GM12878 (cell line): Measurements from ENCODE around the gene RASAL2. TPM values are rescaled to one million over a fixed set of nuclear protein-coding genes. Genes with fewer than 3 reads are reported as not detected.

Experiments used
- ATAC-seq: fragments of 200-7000 bp; cut with Tn5 transposase; 3 replicates; pipeline ENCODE4 v1.9.1; 2020; ENCODE audit warnings: mild to moderate bottlenecking, moderate library complexity
- BruUV-seq: library from RNA; stranded (reverse); fragments of 400-500 nt; replicated peaks from 2 replicates; lab custom pipeline; 2021; lab: Mats Ljungman, UMichigan
- CTCF ChIA-PET: fragments of 300-600 bp; sonication (Branson Sonifier 250); formaldehyde crosslinking; extraction: SDS; loops from one replicate; lab custom pipeline; 2021; ENCODE audit warnings: inconsistent platforms; lab: Yijun Ruan, JAX
- POLR2A ChIA-PET: fragments of 350-600 bp; formaldehyde crosslinking; extraction: SDS; loops from one replicate; lab custom pipeline; 2021; ENCODE audit warnings: inconsistent platforms; lab: Charles Lee
- RAD21 ChIA-PET: fragments of 300-600 bp; sonication (Branson Sonifier 250); formaldehyde crosslinking; loops from one replicate; lab custom pipeline; 2023; ENCODE audit warnings: antibody characterized with exemption; ENCODE audit not compliant: unreplicated experiment; lab: Charles Lee
- SMC1A ChIA-PET: fragments of 300-600 bp; sonication (Branson Sonifier 250); formaldehyde crosslinking; loops from one replicate; lab custom pipeline; 2023; ENCODE audit not compliant: unreplicated experiment, uncharacterized antibody; lab: Charles Lee
- DNase-seq: peaks from one replicate; pipeline ENCODE4 v3.0.0-alpha.2; 2011; ENCODE audit warnings: low read depth, low spot score
- FAIRE-seq: peaks from 3 replicates; lab custom pipeline; 2011; peaks lifted over from hg19 to GRCh38; lab: Jason Lieb, UNC
- H2AFZ ChIP-seq: 2 replicates; pipeline ENCODE4 v1.6.0; 2011; ENCODE audit warnings: low read depth, low read length, control low read depth; ENCODE audit not compliant: control insufficient read depth
- H3K27ac ChIP-seq: 2 replicates; pipeline ENCODE4 v1.5.1; 2011; ENCODE audit warnings: control low read depth; ENCODE audit not compliant: control insufficient read depth, insufficient read depth
- H3K27me3 ChIP-seq, 2 experiments: replicated peaks in 1 of 2; 2 replicates each; pipeline versions ENCODE4 v1.6.0 to v1.6.1; 2011; ENCODE audit warnings: low read length in 1 of 2; ENCODE audit not compliant: control insufficient read depth in 2 of 2, insufficient read depth in 2 of 2
- H3K36me3 ChIP-seq, 2 experiments: 2 replicates each; pipeline ENCODE4 v1.5.1; 2011; ENCODE audit warnings: low read length in 1 of 2; ENCODE audit not compliant: control insufficient read depth in 2 of 2, insufficient read depth in 2 of 2
- H3K4me1 ChIP-seq: 2 replicates; pipeline ENCODE4 v1.6.1; 2011; ENCODE audit warnings: mild to moderate bottlenecking, low read length, moderate library complexity, mixed read lengths; ENCODE audit not compliant: control insufficient read depth, insufficient read depth
- H3K4me2 ChIP-seq: 2 replicates; pipeline ENCODE4 v1.6.0; 2011; ENCODE audit warnings: control low read depth; ENCODE audit not compliant: control insufficient read depth, insufficient read depth
- H3K4me3 ChIP-seq: fragments of 200-600 bp; sonication (generic); 2 replicates; pipeline ENCODE4 v1.5.1; 2016
- H3K79me2 ChIP-seq: 2 replicates; pipeline ENCODE4 v1.6.0; 2011; ENCODE audit warnings: low read length; ENCODE audit not compliant: control insufficient read depth, insufficient read depth
- H3K9ac ChIP-seq: 2 replicates; pipeline ENCODE4 v1.8.0; 2011; ENCODE audit warnings: low read length, control low read depth, mixed read lengths; ENCODE audit not compliant: control insufficient read depth, insufficient read depth
- H3K9me3 ChIP-seq: replicated peaks from 3 replicates; pipeline ENCODE4 v1.5.1; 2011; ENCODE audit warnings: mild to moderate bottlenecking, low read length; ENCODE audit not compliant: control insufficient read depth, insufficient read depth
- H4K20me1 ChIP-seq: 2 replicates; pipeline ENCODE4 v1.6.0; 2011; ENCODE audit not compliant: control insufficient read depth, insufficient read depth
- EZH2 ChIP-seq: IDR thresholded peaks from 2 replicates; pipeline ENCODE4 v1.6.1; 2012; ENCODE audit warnings: low read depth, mild to moderate bottlenecking, control low read depth, inconsistent platforms, low read length, borderline replicate concordance; ENCODE audit not compliant: control insufficient read depth
- MLLT1 ChIP-seq: fragments of 450-650 bp; IDR thresholded peaks from 2 replicates; pipeline ENCODE4 v1.6.1; 2016; ENCODE audit warnings: mild to moderate bottlenecking
- POLR2A ChIP-seq: IDR thresholded peaks from 2 replicates; pipeline ENCODE4 v1.6.1; 2011; ENCODE audit warnings: low read depth, mild to moderate bottlenecking, low read length
- RUNX3 ChIP-seq: IDR thresholded peaks from 2 replicates; pipeline ENCODE4 v1.6.1; 2012; ENCODE audit warnings: low read length, inconsistent platforms
- WGBS: methylation state at CpG from one replicate; pipeline ENCODE4 v1.1.6; 2016; ENCODE audit warnings: low lambda C conversion rate; ENCODE audit not compliant: insufficient replicate concordance, insufficient coverage; ENCODE audit errors: missing lambda C conversion rate; 5-methylcytosine and 5-hydroxymethylcytosine counted together
- in situ Hi-C: fragments of 300-500 bp; cut with MboI; formaldehyde crosslinking; loops from 9 replicates; pipeline ENCODE4 v1.14.3; 2018; ENCODE audit warnings: mixed read lengths
- intact Hi-C: fragments of 100-400 bp; cut with micrococcal nuclease; formaldehyde crosslinking; loops from one replicate; pipeline ENCODE4 v1.14.2; 2022; ENCODE audit not compliant: unreplicated experiment
- polyA plus RNA-seq, 11 experiments: library from polyadenylated mRNA; depleted of rRNA in 4 of 11; unstranded in 6 of 11; stranded (reverse) in 5 of 11; fragments of >200 nt; fragmentation: Nextera tagmentation in 4 of 11; fragmentation: Illumina TruSeq in 1 of 11; extraction: Ambion mirVana in 4 of 11; extraction: Trizol in 1 of 11; gene quantifications; 1 replicate in 1 of 11; 2 replicates in 10 of 11; pipeline versions ENCODE4 v1.2.1 to v1.2.3, GENCODE V29; 2011 to 2016; ENCODE audit warnings: inconsistent platforms in 2 of 11, missing spikeins in 2 of 11, low read depth in 1 of 11
- total RNA-seq, 4 experiments: library from RNA; depleted of rRNA in 3 of 4; stranded (reverse); fragments of >200 nt in 3 of 4; fragmentation: Illumina TruSeq in 1 of 4; extraction: Trizol in 1 of 4; gene quantifications; 2 replicates each; pipeline versions ENCODE4 v1.2.1 to v1.2.3, GENCODE V29; 2013 to 2021
- TF ChIP-seq, protein P1 (sequence below): IDR thresholded peaks from 2 replicates; pipeline ENCODE4 v1.6.1; 2011; ENCODE audit warnings: borderline replicate concordance, low read depth, mild to moderate bottlenecking, moderate library complexity, mixed read lengths, low read length; ENCODE audit not compliant: insufficient read depth; ENCODE audit errors: extremely low read length

RASAL2 gene
- total and polyA plus RNA-seq, 10 of the 15 experiments (the other 5 are each of a cell fraction or from before 2014, with no cell fraction given) = 0.02 to 6.9 (median 0.17) TPM; not detected in 1

DNA sequence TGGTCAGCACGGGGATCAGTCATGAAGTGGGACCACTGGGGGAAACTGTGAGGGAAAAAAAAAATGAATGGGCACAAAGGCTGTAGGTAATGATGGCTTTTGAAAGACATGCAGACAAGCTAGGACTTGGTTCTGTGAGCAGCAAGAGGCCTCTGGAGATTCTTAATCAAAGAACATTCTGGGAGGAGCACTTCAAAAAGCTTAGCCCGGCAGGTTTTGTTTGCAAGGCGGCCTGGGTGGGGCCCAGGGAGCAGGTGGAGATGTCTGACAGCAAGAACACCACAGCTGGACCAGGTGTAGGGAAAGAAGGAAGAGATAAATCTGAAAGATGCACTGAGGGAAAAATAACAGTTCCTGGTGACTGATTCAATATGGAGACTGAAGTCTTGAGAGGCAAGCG, 425.0 kb downstream of the RASAL2 start (continued):
- no peak for TF ChIP-seq EZH2

- intact Hi-C loops (no loop called here), in situ Hi-C loops (no loop called here)
- DNase-seq = no peak
- no peaks in the 10 kb centered on the region for H3K79me2 ChIP-seq
- no peak for TF ChIP-seq POLR2A
- no peak for TF ChIP-seq RUNX3
- TF ChIP-seq, protein P1, sequence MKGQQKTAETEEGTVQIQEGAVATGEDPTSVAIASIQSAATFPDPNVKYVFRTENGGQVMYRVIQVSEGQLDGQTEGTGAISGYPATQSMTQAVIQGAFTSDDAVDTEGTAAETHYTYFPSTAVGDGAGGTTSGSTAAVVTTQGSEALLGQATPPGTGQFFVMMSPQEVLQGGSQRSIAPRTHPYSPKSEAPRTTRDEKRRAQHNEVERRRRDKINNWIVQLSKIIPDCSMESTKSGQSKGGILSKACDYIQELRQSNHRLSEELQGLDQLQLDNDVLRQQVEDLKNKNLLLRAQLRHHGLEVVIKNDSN = no peak
- no peak for TF ChIP-seq MLLT1
- ChIA-PET RAD21 (no interaction called here), CTCF (no interaction called here), POLR2A (no interaction called here), SMC1A (no interaction called here)
- H3K4me3 ChIP-seq = no peak overlapping the region
- no TSS peak for BruUV-seq
- no peak overlapping the region for H3K4me2 ChIP-seq
- H3K27ac ChIP-seq = no peak overlapping the region
- H3K9ac ChIP-seq = no peak overlapping the region
- H2AFZ ChIP-seq = no peak overlapping the region
- H3K4me1 ChIP-seq = no peaks in the 10 kb centered on the region
- no peaks in the 10 kb centered on the region for H4K20me1 ChIP-seq
- H3K9me3 ChIP-seq = no peaks in the 10 kb centered on the region
- no peaks in the 10 kb centered on the region for H3K36me3 ChIP-seq
- no peak for ATAC-seq
- peaks cover 0 to 2% of the 10 kb centered on the region in 2 experiments; a peak in 1 of 4 replicates for H3K27me3 ChIP-seq
- FAIRE-seq = no peak
- WGBS = 44% methylated on average over 11 of the region's 11 CpGs
Measured at GRCh38 chr1:178520803-178521202, 426.9 kb downstream of the RASAL2 start.
